SK-N-SH treated with all-trans-retinoic acid at 6 μM for 48 hours (cell line): ENCODE measurements around the gene AGAP3.

Experiments used
- CSDC2 ChIP-seq: fragments of 250-450 bp; sonication (Bioruptor Pico); IDR thresholded peaks from 2 replicates; pipeline ENCODE4 v1.5.0; 2020; ENCODE audit warnings: mild to moderate bottlenecking, moderate library complexity
- ZC3H10 ChIP-seq: fragments of 250-450 bp; sonication (Bioruptor Pico); IDR thresholded peaks from 2 replicates; pipeline ENCODE4 v1.5.1; 2021; ENCODE audit warnings: mild to moderate bottlenecking, moderate library complexity
- ZFP30 ChIP-seq: fragments of 450-650 bp; formaldehyde crosslinking; IDR thresholded peaks from 2 replicates; pipeline ENCODE4 v1.5.0; 2022; ENCODE audit warnings: mild to moderate bottlenecking, moderate library complexity
- TF ChIP-seq, protein P1 (sequence below): fragments of 250-450 bp; sonication (Bioruptor Pico); IDR thresholded peaks from 2 replicates; pipeline ENCODE4 v1.5.1; 2020; ENCODE audit warnings: low read depth, mild to moderate bottlenecking, moderate library complexity
- TF ChIP-seq, protein P2 (sequence below): fragments of 250-450 bp; sonication (Bioruptor Pico); IDR thresholded peaks from 2 replicates; pipeline ENCODE4 v1.8.0; 2020; ENCODE audit warnings: mild to moderate bottlenecking, moderate library complexity, borderline replicate concordance

DNA sequence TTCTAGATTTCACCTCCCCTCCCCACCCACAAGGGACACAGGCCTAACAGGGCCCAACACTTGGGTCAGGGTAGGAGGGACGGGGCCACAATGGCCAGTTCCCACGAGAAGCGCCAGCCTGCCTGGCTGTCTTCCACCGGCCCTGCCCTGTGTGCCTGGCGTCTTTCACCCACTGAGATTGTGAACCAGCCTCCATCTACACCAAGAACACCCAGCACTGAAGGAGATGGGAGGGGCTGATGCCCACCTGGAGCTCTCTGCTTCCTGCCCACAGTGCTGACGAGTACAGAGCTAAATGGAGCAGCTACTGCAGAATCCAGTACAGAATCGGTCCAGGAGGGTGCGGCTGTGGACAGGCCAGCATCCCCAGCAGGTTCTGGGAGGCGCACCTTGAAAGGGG is 40.3 kb upstream of the AGAP3 start:
- TF ChIP-seq, protein P1, sequence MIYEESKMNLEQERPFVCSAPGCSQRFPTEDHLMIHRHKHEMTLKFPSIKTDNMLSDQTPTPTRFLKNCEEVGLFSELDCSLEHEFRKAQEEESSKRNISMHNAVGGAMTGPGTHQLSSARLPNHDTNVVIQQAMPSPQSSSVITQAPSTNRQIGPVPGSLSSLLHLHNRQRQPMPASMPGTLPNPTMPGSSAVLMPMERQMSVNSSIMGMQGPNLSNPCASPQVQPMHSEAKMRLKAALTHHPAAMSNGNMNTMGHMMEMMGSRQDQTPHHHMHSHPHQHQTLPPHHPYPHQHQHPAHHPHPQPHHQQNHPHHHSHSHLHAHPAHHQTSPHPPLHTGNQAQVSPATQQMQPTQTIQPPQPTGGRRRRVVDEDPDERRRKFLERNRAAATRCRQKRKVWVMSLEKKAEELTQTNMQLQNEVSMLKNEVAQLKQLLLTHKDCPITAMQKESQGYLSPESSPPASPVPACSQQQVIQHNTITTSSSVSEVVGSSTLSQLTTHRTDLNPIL (CRISPR knock-in tag): no peak
- TF ChIP-seq, protein P2, sequence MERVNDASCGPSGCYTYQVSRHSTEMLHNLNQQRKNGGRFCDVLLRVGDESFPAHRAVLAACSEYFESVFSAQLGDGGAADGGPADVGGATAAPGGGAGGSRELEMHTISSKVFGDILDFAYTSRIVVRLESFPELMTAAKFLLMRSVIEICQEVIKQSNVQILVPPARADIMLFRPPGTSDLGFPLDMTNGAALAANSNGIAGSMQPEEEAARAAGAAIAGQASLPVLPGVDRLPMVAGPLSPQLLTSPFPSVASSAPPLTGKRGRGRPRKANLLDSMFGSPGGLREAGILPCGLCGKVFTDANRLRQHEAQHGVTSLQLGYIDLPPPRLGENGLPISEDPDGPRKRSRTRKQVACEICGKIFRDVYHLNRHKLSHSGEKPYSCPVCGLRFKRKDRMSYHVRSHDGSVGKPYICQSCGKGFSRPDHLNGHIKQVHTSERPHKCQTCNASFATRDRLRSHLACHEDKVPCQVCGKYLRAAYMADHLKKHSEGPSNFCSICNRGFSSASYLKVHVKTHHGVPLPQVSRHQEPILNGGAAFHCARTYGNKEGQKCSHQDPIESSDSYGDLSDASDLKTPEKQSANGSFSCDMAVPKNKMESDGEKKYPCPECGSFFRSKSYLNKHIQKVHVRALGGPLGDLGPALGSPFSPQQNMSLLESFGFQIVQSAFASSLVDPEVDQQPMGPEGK (CRISPR knock-in tag): no peak
- TF ChIP-seq CSDC2 (CRISPR knock-in tag): no peak
- no peak for TF ChIP-seq ZC3H10
- no peak for TF ChIP-seq ZFP30 (CRISPR knock-in tag)
